Stimulated activated naive CD8-positive, alpha-beta T cell treated with anti-CD3 and anti-CD28 coated beads, Interleukin-15, Interleukin-2, amounts not matched to agents 100 U/mL and 50 U/mL, for 24 hours (primary cell): ENCODE measurements around the gene CRISP3.
"Not testable (repeated sequence)": the region's sequence is repeated elsewhere in the genome, so short reads cannot be mapped to it uniquely, and the experiment has no call there.

Experiments
- ATAC-seq: fragments of 150-1000 bp; cut with Tn5 transposase; one replicate; pipeline ENCODE4 v1.10.0; 2021
- DNase-seq: peaks from one replicate; pipeline ENCODE4 v3.0.0; 2021

Gene CRISP3, protein sequence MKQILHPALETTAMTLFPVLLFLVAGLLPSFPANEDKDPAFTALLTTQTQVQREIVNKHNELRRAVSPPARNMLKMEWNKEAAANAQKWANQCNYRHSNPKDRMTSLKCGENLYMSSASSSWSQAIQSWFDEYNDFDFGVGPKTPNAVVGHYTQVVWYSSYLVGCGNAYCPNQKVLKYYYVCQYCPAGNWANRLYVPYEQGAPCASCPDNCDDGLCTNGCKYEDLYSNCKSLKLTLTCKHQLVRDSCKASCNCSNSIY

DNA sequence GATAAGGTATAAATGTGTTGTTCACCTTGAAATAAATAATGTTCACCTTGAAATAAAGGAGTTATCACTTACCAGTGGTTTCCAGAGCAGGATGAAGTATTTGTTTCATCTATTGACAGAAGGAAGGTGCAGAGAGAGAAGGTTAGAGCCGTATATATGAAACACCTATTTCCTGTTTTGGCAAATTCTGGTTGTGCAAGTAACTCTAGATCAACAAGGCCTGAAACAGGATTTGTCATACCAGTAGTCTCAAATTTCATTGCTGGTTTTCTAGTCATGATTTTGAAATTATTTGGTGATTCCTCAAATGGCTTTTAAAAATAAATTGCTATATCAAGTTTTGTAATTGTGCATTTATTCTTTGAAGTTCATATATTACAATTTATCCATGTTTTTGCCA lies at the start of gene CRISP3:
CRISP3 (minus strand) TSS at position 130 of the 400 bp plus-strand sequence; CDS start at position 109, 21 bp downstream.
- DNase-seq (no peak), ATAC-seq (no peak)

GRCh38 chr6:49790341-49790740 lies 46.2 kb upstream of the CRISP3 start:
- ATAC-seq (no peak), DNase-seq (no peak)

DNA sequence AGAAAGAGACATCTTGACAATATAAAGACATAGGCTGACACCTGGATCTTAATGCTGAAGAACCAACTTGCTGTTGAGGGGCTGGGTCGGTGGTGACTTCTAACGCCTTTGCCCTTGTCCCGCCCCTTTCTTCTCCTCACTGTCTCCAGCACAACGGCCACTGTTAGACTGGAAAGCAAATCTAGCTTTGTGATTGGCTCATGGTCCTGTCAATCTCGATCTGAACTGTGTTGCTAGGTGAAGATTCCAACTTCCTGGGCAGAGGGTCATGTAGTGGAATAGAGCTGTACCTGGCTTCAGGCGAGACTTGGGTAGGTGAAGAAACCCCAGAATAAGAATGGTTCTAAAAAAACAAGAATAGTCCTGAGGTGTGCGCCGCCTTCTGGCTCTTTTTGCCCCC lies 43.0 kb upstream of the CRISP3 start, which contains the start of gene PGK2:
PGK2 (minus strand) TSS at position 110 of the 400 bp plus-strand sequence; CDS start at position 12, 98 bp downstream.
- ATAC-seq, result no peak
- no peak for DNase-seq

GRCh38 chr6:49784272-49784671 lies 40.1 kb upstream of the CRISP3 start:
- ATAC-seq (no peak), DNase-seq (no peak)

DNA sequence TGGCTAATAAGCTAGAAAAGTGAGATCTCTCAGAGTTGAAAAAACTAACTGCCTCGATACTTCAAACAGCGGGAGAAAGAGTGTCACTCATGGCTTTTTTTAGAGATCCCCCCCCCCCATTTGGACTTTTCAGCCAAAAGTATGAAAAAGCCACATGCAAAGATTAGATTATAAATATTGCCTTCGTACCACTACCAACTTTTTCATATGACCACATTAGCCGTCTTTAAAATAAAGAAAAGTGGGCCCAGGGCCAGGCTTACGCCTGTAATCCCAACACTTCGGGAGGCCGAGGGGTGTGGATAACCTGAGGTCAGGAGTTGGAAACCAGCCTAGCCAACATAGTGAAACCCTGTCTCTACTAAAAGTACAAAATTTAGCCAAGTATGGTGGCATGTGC lies 38.5 kb upstream of the CRISP3 start:
- DNase-seq (no peak), ATAC-seq (no peak)

DNA sequence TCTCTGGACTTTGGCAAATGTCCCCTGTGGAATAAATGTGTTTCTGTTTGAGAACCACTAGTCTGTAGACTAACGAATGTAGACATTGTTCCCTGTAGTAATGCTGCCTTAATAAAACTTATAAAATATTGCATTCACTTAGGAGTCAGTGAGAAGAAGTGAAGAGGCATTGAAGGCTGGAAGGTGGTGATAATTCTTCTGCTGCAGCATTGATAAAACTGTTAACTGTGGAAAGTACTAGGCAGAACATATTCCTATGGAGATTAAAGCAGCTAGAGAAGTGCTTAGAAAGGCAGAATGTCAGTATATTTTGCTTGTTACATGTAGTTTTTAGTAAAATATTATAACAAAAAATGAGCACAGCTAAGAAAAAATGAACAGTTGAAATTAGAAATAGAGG lies 38.1 kb upstream of the CRISP3 start:
- no peak for DNase-seq
- no peak for ATAC-seq

GRCh38 chr6:49776444-49776843 lies 32.3 kb upstream of the CRISP3 start:
- ATAC-seq (no peak), DNase-seq (no peak)

DNA sequence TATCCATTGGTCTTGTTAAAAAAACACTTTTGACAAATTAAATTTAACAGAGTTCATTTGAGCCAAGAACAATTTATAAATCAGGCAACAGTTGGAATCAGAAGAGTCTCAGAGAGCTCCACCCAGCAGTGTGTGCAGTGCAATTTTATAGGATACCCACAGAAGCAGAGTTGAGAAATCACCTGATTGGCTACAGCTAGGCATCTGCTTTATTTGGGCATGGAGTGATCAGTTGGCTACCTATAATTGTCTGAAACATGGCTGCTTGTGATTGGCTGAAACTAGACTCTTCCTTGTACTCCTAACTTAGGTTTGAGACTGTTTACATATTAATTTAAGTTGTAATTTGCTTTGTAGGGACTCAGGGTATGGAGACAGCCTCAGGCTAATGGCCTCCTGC lies 30.9 kb upstream of the CRISP3 start:
- DNase-seq, result no peak

GRCh38 chr6:49772285-49772684 lies 28.1 kb upstream of the CRISP3 start:
- DNase-seq (no peak), ATAC-seq (no peak)

More for the DNA sequence above, 30.9 kb upstream of the CRISP3 start:
- no peak for ATAC-seq

GRCh38 chr6:49766762-49767161 lies 22.6 kb upstream of the CRISP3 start:
- DNase-seq (no peak), ATAC-seq (no peak)

DNA sequence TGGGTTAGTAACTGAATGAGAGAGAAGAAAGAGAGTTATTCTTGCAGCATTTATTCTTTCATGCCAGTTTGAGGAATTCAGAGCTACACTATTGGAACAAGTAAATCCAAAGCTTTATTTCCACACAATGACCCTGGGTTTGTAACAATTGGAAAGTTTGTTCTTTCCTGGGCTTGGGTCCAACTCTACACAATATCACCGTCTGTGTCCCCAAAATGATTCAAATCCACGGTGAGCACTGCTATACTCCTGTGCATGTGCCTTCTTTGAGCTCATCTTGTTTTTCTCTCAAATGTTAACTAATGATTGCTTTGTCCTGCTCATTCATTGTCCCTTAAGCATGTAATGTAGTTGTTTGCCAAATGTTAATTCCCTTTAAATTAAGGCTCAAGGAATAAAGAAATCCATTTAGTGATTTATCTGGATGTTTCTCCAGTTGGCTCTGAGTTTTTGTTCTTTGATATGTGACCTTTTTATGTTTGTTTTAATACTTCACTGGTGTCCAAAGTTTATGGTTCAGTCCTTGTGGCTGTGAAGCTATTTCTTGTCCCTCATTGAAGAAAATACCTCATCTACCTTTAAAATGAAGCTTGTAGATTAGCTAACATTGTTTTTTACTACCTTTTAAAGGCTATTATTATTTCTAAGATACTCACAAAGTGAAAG lies 20.5 kb upstream of the CRISP3 start:
- ATAC-seq (no peak), DNase-seq (no peak)

DNA sequence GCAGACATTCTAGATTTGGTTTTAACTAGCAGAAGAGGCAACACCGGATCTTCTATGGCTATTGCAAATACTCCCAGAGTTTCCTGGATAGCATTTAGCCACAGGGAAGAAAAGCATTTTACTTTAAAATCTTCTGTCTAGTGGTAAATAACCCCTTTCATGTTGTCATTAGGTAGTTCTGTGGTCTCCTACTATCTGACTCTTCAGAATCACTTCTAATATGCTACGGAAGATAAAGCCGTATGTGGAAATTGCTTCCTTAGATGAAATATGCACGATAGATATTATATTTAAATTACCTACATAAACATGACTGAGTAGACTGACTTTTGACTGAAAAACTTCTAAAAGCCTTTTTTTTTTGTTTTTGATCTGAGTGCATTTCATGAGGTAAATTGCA lies 759 bp downstream of the CRISP3 start:
- no peak for DNase-seq
- no peak for ATAC-seq

DNA sequence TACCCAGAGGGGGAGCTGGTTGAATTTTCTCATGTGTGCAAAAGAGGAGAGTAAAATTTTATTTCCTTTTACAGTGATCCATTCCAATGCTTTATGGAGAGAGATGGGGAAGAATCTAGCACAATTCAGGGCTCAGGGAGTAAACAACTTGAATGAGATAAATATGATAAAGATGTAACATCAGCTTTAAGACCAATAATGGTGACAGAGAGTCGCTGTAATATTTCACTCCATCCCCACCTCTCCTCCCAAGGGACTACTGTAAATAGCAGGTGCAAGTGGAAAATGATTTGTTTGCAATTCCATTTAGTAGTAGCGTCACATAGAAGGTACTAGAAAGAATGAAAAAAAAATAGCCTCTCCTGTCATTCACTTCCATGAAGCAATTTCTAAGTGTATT lies 4.8 kb downstream of the CRISP3 start:
- ATAC-seq, result no peak
- no peak for DNase-seq

DNA sequence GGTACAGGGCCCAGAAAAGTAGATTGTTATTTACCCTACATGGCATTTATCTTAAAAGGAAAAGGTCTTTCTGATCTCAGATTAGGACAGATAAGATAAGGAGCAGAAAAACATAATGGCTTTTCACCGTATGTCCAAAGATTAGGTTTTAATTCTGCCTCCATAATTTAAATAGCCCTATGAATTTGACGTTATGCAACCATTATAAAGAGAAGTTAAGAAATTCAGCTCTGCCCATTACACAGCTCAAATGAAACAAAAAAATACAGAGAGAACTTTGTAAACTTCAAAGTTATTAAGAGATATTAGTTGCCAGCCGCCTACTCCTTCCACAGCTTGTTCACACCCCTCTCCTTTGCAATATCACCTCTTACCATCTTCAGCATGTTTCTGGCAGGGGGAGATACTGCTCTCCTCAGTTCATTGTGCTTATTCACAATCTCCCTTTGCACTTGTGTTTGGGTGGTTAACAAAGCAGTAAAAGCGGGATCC lies 8.1 kb downstream of the CRISP3 start:
- DNase-seq (no peak), ATAC-seq (no peak)

GRCh38 chr6:49733680-49734079 lies 10.5 kb downstream of the CRISP3 start:
- DNase-seq (no peak), ATAC-seq (no peak)

GRCh38 chr6:49732781-49733180 lies 11.4 kb downstream of the CRISP3 start:
- ATAC-seq, result no peak
- no peak for DNase-seq

GRCh38 chr6:49730251-49730650 lies 13.9 kb downstream of the CRISP3 start:
- no peak for ATAC-seq

GRCh38 chr6:49723917-49724316 lies 20.3 kb downstream of the CRISP3 start:
- not testable (repeated sequence) for ATAC-seq, DNase-seq

More at GRCh38 chr6:49730251-49730650, 13.9 kb downstream of the CRISP3 start:
- no peak for DNase-seq

- no peak for DNase-seq
- no peak for ATAC-seq
Measured at GRCh38 chr6:49721297-49721696, 22.9 kb downstream of the CRISP3 start.

GRCh38 chr6:49720372-49720771 lies 23.8 kb downstream of the CRISP3 start:
- no peak for ATAC-seq
- DNase-seq, result no peak

DNA sequence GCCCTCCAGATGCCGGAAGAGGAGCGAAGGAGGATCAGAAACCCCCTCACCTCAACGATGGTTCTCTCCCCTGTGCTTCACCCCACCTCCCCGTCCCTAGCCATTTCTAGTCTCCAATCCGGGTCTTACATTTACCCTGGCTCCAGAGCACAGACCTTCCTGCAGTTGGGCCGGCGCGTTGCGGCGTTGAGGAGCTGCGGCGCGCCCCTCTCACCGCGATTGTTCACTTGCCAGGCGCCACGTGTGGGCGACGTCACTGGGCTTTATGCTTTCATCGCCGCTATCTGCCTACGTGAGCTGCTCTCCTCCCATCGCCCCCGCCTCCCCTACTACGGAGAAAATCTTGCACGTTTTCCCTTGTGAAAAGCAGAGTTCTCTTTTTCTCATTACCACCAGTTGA lies 30.8 kb downstream of the CRISP3 start, which contains the start of gene CRISP2:
CRISP2 (minus strand) TSS at position 198 of the 400 bp plus-strand sequence. CDS start 4,347 bp downstream, outside the sequence.
- DNase-seq (no peak), ATAC-seq (no peak)

- no peak for DNase-seq
Measured at GRCh38 chr6:49698478-49698877, 45.7 kb downstream of the CRISP3 start.

GRCh38 chr6:49693512-49693911 lies 50.7 kb downstream of the CRISP3 start:
- no peak for DNase-seq
- no peak for ATAC-seq

More at GRCh38 chr6:49698478-49698877, 45.7 kb downstream of the CRISP3 start:
- no peak for ATAC-seq
